GM19463 (cell line): ENCODE results near the gene SAPCD2.
"Not testable (repeated sequence)": the region's sequence is repeated elsewhere in the genome, so short reads cannot be mapped to it uniquely, and the experiment has no call there.

Experiments
- ATAC-seq: cut with Tn5 transposase; IDR thresholded peaks from one replicate; pipeline ENCODE4 v1.9.1; 2021; ENCODE audit warnings: mild to moderate bottlenecking, moderate library complexity; ENCODE audit not compliant: unreplicated experiment

Gene SAPCD2

GRCh38 chr9:137066096-137066861 lies 4.1 kb downstream of the SAPCD2 start:
- ATAC-seq = no peak

- no peak for ATAC-seq
These were observed 4.9 kb downstream of the SAPCD2 start for GRCh38 chr9:137065336-137065967.

DNA sequence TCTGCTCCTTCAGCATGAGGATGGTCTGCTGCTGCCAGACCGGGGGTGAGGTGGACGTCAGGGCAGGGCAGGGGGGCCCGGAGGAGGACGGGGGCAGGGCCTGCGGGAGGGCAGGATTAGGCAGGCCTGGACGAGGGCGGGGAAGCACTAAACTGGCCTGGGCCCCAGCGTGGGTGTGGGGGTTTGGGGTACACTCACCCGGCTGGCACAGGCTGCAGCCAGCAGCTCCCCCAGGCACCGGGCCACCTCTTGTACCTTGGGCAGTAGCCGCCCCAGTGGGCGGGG lies 5.5 kb downstream of the SAPCD2 start:
- no peak for ATAC-seq

DNA sequence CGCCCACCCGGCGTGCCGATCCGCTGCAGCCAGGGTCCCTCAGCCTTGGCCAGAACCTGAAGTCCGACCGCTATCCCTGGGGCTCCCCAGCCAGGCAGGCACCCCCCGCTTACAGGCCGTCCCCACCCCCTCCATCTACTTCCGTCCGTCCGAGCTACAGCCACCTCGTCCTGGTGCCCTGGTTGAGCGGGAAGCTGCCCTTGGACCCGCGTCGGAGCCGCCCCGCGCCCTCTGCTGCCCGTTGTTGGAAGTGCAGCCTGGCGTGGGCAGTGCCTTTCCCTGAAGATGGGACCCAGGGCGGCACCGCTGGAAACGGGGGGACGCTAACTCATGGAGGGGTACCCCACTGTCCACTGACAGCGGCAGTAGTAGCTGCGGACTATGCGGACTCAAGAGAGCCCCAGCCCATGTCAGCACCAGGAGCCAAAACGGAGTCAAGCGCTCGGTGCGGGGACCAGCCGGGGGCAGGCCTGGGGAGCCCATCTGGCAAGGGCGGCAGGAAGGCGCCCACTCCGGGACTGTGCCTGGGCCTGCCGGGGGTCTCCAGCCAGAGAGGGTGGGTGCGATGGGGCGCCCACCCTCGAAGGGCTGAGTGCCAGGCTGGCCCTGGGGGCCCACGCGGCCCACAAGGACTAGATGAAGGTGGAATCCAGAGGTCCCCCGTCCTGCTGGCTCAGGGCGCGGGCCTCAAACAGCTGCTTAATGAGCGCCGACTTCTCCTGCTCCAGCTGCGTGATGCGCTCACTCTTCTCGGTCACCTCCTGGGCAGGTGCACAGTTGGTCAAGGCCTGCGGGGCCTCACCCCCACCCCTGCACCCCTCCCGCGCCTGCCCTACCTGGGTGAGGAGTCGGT lies 6.1 kb downstream of the SAPCD2 start:
- ATAC-seq = no peak

GRCh38 chr9:137063311-137064026 lies 6.9 kb downstream of the SAPCD2 start:
- ATAC-seq = no peak

DNA sequence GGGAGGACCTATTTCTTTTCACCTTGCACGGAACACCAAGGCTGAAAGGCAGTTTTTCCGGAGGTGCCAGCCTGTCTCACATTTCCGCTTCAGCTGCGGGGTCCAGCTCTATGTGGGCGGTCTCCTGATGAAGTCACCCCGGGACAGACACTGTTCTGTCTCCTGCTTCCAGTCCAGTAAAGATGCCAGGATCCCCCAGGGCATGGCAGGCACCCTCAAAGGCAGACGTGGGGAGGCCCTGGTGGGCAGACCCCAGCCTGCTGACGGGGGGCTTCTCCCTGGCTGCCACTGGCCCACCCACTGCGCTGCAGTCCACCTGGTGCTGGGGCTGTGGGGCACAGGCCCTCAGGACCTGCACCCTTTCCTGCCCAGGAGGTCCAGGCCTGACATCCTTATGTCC lies 7.6 kb downstream of the SAPCD2 start:
- ATAC-seq = not testable (repeated sequence)

DNA sequence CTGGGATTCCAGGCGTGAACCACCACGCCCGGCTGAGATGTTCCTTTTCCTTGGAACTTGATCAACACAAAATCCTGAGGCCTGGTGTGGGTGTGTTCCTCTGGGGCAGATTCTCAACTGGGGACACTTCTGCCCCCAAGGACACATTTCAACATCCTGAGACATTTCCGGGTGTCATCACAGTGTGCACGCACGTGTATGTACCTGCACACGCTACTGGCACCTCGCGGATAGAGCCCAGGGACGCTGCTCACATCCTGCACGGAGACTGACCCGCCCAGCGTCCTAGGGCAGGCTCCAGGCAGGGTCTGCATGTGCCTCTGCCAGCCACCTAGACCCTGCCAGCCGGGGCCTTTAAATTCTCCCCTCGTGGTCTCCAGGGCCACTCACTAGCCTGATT lies 8.0 kb downstream of the SAPCD2 start:
- no peak for ATAC-seq

DNA sequence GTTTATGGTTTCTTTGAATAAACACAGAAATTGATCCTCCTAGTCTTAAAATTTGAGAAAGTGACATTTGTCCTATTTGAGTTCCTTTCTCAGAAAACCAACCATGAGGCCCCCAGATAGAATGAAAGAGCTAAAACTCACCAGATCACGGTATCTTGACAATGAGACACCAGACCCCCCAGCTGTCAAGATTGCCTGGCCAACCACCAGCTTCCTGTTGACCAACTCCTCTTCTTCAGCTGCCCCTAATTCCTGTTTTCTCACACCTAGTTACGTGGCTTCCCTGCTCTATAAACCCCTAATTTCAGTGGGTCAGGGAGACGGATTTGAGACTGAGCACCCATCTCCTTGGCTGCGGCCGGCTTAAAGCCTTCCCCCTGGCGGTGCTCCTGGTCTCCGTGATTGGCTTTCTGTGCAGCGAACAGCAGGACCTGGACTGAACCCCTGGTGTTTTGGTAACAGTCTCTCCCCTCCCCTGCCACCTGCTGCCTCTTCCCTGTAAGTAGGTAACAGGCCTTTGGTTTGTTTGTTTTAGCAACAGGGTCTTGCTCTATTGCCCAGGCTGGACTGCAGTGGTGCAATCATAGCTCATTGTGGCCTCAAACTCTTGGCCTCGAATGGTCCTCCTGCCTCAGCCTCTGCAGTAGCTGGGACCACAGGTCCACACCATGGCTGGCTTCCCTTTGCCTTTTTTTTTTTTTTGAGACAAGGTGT lies 11.7 kb downstream of the SAPCD2 start:
- ATAC-seq = no peak

GRCh38 chr9:137057545-137057944 lies 12.8 kb downstream of the SAPCD2 start:
- ATAC-seq = no peak

DNA sequence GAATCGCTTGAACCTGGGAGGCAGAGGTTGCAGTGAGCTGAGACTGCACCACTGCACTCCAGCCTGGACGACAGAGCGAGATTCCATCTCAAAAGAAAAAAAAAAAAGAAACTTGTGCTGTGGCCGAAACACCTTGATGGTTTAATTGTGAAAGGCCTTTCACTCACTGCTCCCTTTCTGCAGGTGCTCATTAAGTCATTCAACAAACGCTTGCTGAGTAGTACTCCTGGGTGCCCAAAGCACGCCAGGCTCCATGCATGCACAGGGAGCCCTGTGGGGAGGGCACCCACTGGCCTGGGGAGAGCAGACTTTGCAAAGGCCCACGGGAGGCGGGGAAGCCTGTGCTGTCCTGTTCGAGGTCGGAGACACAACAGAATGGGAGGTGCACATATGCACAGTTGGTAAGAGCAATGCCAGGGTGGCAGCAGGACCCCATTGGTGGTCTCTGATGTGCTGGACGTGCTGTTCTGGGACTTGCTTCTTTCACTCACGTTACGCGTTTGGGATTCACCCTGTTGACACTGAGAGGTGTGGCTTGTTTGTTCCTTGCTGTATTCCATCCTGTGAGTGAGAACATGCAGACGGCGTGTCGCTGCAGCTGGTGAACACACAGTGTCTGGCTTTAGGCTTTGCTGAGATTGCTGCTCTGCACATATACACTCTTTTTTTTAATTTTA lies 13.5 kb downstream of the SAPCD2 start:
- ATAC-seq = no peak

DNA sequence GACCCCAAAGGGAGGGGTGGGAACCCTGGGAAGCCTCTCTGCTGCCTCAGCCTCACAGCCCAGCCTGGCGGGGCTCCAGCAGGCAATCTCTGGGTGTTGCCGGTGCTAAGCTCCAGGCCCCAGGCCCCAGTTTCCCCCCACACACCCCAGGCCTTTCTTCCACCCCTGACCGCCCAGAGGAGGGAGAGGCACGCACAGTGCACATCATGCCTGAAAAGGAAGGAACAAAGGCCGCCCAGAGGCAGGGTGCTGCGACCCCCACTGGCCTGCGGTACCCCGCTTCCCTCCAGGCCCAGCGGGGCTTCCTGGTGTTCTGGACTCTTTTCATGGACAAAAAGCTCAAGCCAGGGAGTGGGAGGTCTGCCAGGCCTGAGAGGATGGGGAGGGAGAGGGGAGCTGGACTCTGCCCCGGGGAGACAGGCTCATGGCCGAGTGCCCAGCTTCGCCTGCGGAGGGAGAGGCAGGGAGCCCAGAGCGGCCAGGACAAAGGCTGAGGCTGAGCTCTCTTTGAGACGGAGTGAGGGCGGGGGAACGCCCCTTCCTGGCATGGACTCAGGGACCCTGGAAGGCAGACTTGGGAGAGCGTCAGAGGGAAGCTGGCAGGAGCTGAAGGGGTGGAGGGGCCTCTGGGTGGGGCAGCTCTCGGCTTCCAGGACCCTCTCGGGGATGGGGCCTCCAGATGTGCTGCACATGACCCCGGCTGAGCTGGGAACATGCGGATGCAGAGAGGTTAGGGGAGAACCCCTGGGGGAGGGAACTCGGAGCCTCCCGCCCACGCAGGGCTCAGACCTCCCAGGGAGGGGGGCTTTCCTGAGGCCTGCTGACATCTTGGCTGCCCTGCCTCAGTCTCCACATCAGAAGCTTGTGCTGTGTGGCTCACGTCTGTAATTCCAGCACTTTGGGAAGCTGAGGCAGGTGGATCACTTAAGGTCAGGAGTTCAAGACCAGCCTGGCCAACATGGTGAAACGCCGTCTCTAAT lies 14.7 kb downstream of the SAPCD2 start:
- ATAC-seq = no peak

DNA sequence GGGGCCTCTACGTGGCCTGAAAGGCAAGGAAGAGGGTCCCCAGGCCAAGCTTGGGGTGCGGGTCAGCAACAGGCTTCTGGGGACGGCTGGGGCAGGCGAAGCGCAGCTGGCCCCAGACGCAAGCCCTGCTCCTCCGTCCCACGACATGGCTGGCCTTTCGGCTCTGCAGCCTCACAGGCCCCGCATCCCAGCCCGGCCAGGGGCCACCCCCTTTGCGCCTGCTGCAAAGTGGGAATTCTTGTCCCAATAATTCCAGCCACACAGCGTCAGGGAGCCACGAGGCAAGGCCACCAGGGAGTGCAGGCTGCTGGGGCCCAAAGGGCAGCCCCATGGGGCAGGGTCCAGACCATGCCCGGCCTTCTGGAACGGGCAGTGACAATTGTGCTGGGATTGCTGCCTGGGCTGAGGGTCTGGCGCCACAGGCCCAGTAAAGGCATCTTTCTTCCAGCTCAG lies 15.4 kb downstream of the SAPCD2 start:
- ATAC-seq = no peak

DNA sequence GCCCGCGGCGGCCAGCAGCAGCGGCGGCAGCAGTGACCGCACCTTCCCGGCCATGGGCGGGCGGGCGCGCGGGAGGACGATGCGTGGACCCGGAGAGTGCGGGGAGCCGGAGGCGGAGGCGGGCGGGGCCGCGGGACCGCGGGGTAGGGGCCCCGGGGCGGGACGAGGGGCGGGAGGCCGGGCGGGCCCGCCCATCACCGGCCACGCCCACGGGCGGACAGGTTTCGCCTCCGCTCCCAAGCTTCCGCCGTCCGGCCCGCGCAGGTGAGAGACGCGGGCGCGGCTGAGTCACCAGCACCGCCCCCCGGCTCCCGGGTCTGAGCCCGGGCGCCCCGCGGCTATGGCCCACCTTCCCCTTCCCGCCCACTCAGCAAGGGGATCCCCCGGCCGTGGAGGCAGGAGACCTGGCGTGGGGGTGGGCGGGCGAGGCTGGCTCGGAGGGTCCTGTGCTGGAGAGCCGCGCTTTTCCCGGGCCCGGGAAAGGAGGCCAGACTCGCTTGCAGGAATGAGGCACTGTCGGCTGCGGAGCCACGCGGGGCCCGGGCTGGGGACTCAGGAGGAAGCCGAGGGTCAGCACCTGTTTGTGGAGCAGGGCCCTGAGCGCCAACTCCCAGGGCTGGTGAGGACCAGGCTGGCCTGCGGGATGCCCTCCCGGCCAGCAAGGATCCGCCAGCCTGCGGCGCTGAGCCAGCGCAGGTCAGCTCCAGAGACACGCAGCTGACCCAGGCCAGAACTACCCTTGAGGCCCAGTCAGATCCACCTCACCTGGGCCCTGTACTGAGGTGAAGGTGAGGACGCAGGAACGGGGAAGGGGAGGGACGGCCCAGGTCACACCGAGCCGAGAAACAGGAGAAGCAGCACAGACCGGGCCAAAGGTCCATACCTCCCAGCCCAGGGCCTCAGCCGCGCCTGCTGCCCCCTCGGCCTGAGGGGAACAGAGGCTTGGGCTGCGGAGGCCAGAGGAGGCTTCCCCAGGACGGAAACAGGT lies 16.1 kb downstream of the SAPCD2 start, which contains the start of gene ENTPD2:
Gene ENTPD2 (minus strand): TSS at position 118 of the 988 bp plus-strand sequence. CDS start 64 bp downstream, at position 54.
- ATAC-seq = no peak

DNA sequence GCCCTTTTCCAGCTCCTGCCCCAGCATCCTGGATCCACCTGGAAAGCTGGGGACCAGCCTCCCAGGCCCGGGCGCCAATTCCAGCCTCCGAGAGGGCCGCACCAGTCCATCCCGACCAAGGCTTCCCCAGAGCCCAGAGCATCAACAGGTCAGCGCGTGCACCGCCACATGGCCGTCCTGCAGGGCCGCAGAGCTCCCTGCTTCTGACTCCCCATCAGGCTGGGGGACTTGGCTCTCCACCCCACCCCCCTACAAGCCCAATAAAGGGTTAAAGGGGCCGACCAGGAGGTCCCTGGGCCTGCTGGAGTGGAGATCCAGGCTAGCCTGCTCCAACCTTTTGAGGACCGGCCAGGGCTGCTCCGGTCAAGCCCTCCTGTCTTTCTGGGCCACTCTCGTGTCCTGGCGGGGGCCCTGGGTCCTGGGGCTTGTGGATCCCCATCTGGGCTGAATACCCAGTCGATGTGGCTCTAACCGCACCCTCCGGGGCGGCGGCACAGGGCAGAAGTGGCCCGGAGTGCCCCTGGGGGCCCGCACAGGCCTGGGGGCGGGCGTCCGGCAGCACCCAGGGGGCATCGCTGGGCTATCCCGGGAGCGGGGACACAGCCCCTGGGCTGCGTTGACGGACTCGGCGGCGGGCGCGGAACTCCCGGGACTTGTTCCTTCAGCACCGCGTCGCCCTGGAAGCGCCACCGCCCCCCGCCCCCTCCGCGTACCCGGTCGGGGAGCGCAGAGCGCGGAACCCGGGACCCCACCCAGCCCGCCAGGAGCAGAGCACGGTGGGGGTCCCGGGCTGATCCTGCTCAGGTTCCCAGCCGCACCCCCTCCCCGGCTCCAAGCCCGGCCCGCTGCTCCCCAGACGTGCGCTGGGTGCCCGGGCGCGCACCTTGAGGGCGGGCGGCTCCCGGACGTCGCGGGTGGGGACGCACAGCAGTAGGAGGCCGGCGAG lies 17.1 kb downstream of the SAPCD2 start:
- ATAC-seq = no peak

DNA sequence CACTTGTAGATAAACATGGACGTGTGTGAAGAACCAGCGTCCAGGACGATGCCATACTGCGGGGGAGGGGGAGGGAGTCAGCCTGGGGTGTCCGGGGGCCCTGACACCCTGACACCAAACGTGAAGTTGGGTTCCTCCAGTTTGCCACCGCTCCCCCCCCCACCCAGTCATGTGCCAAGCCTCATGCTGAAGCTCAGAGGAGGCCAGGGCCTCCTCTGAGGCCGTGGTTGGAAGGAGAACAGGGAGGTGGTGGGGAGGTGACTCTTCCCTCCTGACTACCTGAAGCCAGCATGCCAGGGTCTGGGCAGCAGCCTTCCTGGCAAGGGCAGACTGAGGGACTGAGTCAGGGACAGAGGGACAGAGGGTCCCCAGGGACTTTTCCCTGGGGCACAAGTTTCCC lies 18.1 kb downstream of the SAPCD2 start:
- ATAC-seq = no peak

GRCh38 chr9:137051145-137051724 lies 19.1 kb downstream of the SAPCD2 start:
- no peak for ATAC-seq
